ENCODE measurements around the gene TOMM22. TPM values are rescaled to one million over a fixed set of nuclear protein-coding genes. Genes with fewer than 3 reads are reported as not detected.
A peak's percentile ranks its signal among the peaks of the same experiment; 100 is the strongest.

TOMM22 gene
- total RNA-seq, 1 experiment from 2014 or later = 71.5 TPM

DNA sequence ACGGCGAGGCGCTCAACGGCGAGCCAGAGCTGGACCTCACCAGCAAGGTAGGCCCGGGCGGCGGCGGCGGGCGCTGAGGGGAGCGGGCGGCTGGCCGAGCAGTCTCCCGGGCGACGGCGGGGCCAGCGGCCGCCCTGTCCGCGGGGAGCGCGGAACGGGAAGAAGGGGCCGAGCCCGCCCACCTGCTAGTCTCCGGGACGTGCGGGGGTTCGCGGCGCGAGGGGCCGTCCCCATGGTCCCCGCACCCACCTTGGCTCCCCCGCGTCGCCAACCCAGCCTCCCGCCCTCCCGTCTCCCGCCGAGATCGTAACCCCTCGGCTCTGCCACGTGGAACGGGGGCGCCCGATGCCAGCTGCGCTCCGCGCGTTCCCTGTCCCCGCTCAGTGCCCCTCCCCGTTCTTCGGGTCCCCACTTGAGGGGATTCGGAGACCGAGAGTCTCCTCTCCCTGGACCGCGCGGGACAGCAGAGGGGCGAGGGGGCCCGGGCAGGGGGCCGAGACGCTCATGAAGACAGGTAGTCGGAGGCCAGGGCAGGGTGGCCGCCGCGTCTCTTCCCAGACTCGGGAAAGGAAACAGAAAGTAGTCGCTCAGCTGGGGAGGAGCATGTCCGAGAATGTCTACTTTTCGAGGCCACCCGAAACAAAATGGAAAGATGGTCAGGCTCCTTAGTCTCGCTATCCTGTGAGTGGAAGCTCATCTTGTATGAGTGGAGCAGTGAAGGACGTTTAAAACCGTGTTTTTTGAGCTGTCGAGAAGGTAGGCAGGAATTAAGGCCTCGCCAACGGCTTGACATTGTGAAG, 24.5 kb downstream of the TOMM22 start:
- peaks cover 25% of the 10 kb centered on the region for H3K4me1 Mint-ChIP-seq (ENCODE audit: insufficient read depth, unreplicated experiment)
- TF ChIP-seq, protein P1, sequence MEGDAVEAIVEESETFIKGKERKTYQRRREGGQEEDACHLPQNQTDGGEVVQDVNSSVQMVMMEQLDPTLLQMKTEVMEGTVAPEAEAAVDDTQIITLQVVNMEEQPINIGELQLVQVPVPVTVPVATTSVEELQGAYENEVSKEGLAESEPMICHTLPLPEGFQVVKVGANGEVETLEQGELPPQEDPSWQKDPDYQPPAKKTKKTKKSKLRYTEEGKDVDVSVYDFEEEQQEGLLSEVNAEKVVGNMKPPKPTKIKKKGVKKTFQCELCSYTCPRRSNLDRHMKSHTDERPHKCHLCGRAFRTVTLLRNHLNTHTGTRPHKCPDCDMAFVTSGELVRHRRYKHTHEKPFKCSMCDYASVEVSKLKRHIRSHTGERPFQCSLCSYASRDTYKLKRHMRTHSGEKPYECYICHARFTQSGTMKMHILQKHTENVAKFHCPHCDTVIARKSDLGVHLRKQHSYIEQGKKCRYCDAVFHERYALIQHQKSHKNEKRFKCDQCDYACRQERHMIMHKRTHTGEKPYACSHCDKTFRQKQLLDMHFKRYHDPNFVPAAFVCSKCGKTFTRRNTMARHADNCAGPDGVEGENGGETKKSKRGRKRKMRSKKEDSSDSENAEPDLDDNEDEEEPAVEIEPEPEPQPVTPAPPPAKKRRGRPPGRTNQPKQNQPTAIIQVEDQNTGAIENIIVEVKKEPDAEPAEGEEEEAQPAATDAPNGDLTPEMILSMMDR (IDR thresholded peaks at IDR 0.05; ENCODE audit: unreplicated experiment) = no peak
- peak overlapping the region; percentile 87 for H3K27ac Mint-ChIP-seq (ENCODE audit: low read depth, unreplicated experiment)
- peak overlapping the region; percentile 88 for H3K4me3 Mint-ChIP-seq (ENCODE audit: unreplicated experiment)
- ChIA-PET POLR2A (interaction anchor here (0.5 to 5.1 kb wide), 23 partner anchors 8 to 793 kb away, joined by 3 to 118 read pairs (median 5); partner anchors contain the start of genes CBY1, FAM227A, JOSD1 and RPL3), CTCF (interaction anchor here (0.6 to 3.0 kb wide), 8 partner anchors 10 to 1382 kb away, joined by 3 to 14 read pairs (median 4); partner anchors contain the start of gene TOMM22)
- no peaks in the 10 kb centered on the region for H3K27me3 Mint-ChIP-seq (ENCODE audit: insufficient read depth, unreplicated experiment)
- peaks cover 15% of the 10 kb centered on the region for H3K36me3 Mint-ChIP-seq (ENCODE audit: insufficient read depth, unreplicated experiment)
- peak; percentile 32 for DNase-seq (ENCODE audit: unreplicated experiment)
- intact Hi-C loops (cut with micrococcal nuclease) = loop anchor here (2.0 kb wide), 1 partner anchor 50 kb away; the partner anchor contains the start of genes CBY1 and FAM227A
- H3K9me3 Mint-ChIP-seq (ENCODE audit: unreplicated experiment) = no peaks in the 10 kb centered on the region
- no TSS peak for BruUV-seq (replicated peaks)

DNA sequence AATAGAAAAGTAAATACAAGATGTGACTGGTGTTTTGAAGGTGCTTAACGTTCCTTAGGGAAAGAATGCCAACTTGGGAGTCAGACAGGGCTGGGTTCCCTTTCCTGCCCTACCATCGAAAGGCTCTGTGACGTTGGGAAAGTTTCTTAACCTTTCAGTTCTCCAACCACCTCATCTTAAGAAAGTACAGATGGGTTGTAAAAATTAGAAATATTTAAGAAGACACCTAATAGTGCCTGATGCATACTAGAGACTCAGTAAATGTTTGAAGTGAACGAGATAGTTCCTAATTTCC, 25.1 kb downstream of the TOMM22 start:
- ChIA-PET CTCF (interaction anchor here (1.4 to 3.0 kb wide), 4 partner anchors 9 to 25 kb away, joined by 4 to 14 read pairs (median 6); partner anchors contain the start of gene TOMM22), POLR2A (interaction anchor here (0.5 to 5.1 kb wide), 19 partner anchors 8 to 792 kb away, joined by 3 to 118 read pairs (median 6); partner anchors contain the start of genes CBY1, FAM227A, JOSD1 and SUN2)
- TF ChIP-seq, protein P1 (IDR thresholded peaks at IDR 0.05; ENCODE audit: unreplicated experiment) = no peak
- DNase-seq (ENCODE audit: unreplicated experiment) = no peak
- H3K27ac Mint-ChIP-seq (ENCODE audit: low read depth, unreplicated experiment) = peak overlapping the region; percentile 87
- no peaks in the 10 kb centered on the region for H3K27me3 Mint-ChIP-seq (ENCODE audit: insufficient read depth, unreplicated experiment)
- intact Hi-C loops (cut with micrococcal nuclease) = loop anchor here (2.0 kb wide), 1 partner anchor 50 kb away; the partner anchor contains the start of genes CBY1 and FAM227A
- peak overlapping the region; percentile 88 for H3K4me3 Mint-ChIP-seq (ENCODE audit: unreplicated experiment)
- TSS peak; percentile 86 for BruUV-seq (replicated peaks)
- no peaks in the 10 kb centered on the region for H3K9me3 Mint-ChIP-seq (ENCODE audit: unreplicated experiment)
- H3K36me3 Mint-ChIP-seq (ENCODE audit: insufficient read depth, unreplicated experiment) = peaks cover 15% of the 10 kb centered on the region
- H3K4me1 Mint-ChIP-seq (ENCODE audit: insufficient read depth, unreplicated experiment) = peaks cover 25% of the 10 kb centered on the region

DNA sequence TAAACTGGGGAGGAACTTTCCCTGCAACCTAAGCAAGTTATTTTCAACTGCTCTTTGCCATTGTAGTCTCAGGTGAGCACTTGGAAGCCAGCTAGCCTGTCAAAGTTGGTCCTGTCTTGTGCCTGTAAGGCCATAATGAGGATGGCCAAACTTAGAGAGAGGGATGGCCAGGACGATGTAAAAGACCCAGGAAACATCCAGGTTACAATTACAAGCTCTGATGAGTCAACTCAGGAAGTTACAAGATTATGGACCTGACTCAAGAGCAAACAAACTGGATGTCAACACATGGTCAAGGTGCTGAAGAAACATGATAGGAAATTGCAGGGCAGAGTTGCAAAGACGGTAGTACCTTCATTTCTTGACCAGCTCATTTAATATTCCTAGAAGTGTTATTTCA, 25.6 kb downstream of the TOMM22 start:
- H3K9me3 Mint-ChIP-seq (ENCODE audit: unreplicated experiment) = no peaks in the 10 kb centered on the region
- H3K36me3 Mint-ChIP-seq (ENCODE audit: insufficient read depth, unreplicated experiment) = peaks cover 15% of the 10 kb centered on the region
- DNase-seq (ENCODE audit: unreplicated experiment) = peak; percentile 84
- intact Hi-C loops (cut with micrococcal nuclease) = loop anchor here (2.0 kb wide), 1 partner anchor 51 kb away; the partner anchor contains the start of genes CBY1 and FAM227A
- peaks cover 25% of the 10 kb centered on the region for H3K4me1 Mint-ChIP-seq (ENCODE audit: insufficient read depth, unreplicated experiment)
- BruUV-seq (replicated peaks) = TSS peak; percentile 45
- ChIA-PET CTCF (interaction anchor here (0.6 to 3.0 kb wide), 6 partner anchors 9 to 463 kb away, joined by 3 to 14 read pairs (median 4); partner anchors contain the start of gene TOMM22), POLR2A (interaction anchor here (0.5 to 5.1 kb wide), 19 partner anchors 11 to 1508 kb away, joined by 3 to 118 read pairs (median 5); partner anchors contain the start of genes CBY1, FAM227A, JOSD1 and RPL3)
- TF ChIP-seq, protein P1 (IDR thresholded peaks at IDR 0.05; ENCODE audit: unreplicated experiment) = no peak
- H3K27ac Mint-ChIP-seq (ENCODE audit: low read depth, unreplicated experiment) = peak overlapping the region; percentile 87
- no peaks in the 10 kb centered on the region for H3K27me3 Mint-ChIP-seq (ENCODE audit: insufficient read depth, unreplicated experiment)
- H3K4me3 Mint-ChIP-seq (ENCODE audit: unreplicated experiment) = peak overlapping the region; percentile 88

DNA sequence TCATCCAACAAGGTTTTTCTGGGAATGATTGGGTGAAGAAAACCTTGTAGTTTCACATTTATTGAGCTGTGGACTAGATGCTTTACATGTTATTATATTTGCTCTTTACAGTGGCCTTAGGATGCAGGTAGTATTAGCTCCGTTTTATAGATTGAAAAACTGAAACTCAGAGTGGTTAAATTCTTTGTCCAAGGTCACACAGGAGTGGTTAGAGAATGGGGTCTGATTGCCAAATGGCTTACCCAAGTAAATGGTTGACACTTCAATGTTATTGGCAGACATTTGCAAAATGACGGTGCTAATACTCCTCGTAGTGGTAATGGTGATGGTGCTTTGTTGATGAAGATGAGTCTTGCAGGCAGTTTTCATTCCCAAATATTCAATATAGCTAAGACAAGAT, 26.2 kb downstream of the TOMM22 start:
- POLR2A ChIA-PET = interaction anchor here (0.5 to 5.1 kb wide), 15 partner anchors 11 to 1509 kb away, joined by 3 to 118 read pairs (median 6); partner anchors contain the start of genes CBY1, FAM227A, JOSD1 and RPL3
- intact Hi-C loops (cut with micrococcal nuclease) = loop anchor here (2.0 kb wide), 1 partner anchor 51 kb away; the partner anchor contains the start of genes CBY1 and FAM227A
- CTCF ChIA-PET = interaction anchor here (0.6 to 3.0 kb wide), 7 partner anchors 9 to 462 kb away, joined by 3 to 14 read pairs (median 4); partner anchors contain the start of gene TOMM22
- Mint-ChIP-seq H3K4me1 (ENCODE audit: insufficient read depth, unreplicated experiment) (peaks cover 25% of the 10 kb centered on the region), H3K27me3 (ENCODE audit: insufficient read depth, unreplicated experiment) (no peaks in the 10 kb centered on the region), H3K4me3 (ENCODE audit: unreplicated experiment) (peak overlapping the region; percentile 88), H3K36me3 (ENCODE audit: insufficient read depth, unreplicated experiment) (peaks cover 15% of the 10 kb centered on the region), H3K9me3 (ENCODE audit: unreplicated experiment) (no peaks in the 10 kb centered on the region), H3K27ac (ENCODE audit: low read depth, unreplicated experiment) (no peak overlapping the region)
- TF ChIP-seq, protein P1 (IDR thresholded peaks at IDR 0.05; ENCODE audit: unreplicated experiment) = no peak
- DNase-seq (ENCODE audit: unreplicated experiment) = no peak
- BruUV-seq (replicated peaks) = no TSS peak

All from MCF 10A (cell line).